ENCODE data around the gene WRNIP1.

The WRNIP1 gene

DNA sequence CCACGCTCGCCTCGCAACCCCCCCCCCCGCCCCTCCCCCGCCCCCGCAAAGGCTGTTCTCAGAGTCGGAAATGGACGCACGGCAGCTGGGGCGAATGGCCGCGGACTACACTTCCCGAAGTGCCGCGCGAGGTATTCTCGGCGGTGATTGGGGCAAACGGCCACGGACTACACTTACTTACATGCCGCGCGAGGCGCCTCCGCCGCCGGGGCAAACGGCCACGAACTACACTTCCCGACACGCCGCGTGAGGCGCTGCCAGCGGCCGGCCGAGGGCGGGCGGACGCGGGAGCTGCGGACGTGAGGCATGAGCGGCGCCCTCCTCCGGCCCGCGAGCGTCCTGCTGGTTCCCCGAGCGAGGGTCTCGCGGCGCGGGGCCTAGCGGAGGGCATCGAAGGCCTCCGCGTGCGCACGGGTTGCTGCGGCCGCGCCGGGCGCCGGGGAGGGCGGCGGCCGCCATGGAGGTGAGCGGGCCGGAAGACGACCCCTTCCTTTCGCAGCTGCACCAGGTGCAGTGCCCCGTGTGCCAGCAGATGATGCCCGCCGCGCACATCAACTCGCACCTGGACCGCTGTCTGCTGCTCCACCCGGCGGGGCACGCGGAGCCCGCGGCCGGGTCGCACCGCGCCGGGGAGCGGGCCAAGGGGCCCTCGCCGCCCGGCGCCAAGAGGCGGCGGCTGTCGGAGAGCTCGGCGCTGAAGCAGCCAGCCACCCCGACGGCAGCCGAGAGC, at the start of gene WRNIP1:
Gene WRNIP1, plus strand, starts transcription at position 228 of the 730 bp plus-strand sequence. Its CDS starts 230 bp downstream, at position 458.
- peak; percentile 99 for DNase-seq

DNA sequence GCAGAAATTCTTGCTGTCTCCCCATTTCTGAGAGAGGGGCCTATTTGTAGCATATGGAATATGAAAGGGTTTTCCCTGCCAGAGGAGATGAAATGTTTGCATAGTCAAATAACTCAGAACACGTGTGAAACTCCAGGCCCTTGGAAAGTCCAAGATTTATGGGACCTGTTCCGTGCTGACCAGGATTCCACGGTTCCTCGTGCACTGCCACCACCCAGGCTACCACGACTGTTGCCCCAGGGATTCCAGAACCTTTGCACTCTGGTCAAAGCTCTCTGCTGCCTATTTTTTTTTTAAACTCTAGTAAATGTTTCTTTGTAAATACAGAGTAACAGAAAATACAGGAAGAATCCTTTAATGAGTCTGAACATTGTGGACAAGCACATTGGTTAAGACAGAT, 49.5 kb upstream of the WRNIP1 start:
- no peak for DNase-seq

DNA sequence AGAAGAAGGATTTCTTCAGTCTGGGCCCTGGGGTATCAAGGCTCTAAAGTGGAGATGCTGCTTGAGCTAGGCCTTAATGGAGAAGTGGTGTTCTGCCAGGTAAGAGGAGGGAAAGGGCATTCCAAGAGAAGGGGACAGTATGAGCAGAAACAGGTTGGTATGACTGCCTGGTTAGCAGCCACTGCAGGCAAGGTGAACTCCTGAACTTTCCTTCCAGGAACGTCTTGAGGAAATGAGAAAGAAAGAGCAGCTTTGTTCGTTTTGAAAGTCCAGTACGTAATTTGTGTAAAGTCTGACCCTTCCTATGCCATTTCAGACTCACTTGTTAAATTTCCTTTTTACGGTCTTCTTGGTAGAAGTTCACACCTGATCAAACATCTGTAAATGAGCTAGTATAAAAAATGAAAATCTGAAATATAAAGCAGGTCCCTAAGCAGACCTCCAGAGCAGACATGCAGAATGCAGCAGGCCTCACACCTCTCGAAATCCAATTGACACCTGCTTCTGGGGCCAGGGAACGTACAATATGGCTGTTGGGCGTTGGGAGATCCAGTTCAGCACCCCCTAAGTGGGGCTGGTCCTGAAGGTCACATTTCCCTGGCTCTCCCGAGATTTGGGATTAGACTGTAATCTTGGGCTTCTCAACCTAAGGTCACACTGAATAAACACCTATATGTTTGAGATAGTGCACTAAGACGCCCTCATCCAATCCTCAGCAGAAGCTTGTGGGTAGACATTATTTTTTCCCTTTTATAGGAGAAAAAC, 48.1 kb upstream of the WRNIP1 start:
- no peak for DNase-seq

DNA sequence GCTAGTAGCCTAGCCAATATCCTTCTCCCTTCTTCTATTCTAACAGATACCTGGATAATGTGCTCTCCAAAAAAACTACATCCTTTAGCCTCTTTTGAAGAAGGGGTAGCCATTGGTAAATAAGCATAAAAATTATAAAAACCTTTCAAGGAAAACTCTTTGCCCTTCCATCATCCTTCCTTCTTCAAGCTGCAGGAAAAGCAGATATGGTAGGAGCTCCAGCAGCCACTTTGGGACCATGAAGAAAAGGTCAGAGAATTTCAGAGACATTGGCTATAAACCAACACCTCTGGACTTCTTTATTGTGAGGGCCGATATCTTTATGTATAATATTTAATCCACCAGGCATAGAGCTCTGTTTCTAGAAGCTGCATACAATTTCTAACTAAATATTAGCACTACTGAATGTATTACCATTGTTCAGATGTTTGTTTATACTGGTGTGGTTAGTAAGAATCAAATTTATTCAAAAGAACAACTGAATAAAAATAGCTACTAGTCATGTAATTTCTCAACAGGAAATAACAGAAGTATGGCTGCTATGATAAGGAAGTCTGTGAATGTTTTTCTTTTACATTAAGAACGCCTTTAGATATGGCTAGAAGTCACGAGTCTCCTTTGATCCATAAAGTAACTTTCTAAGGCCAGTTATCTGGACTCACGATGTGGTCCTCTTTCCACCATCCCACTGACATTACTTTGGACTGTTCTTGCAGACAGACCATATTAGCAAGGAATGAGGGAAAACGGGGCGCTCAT, 46.7 kb upstream of the WRNIP1 start:
- DNase-seq = peak; percentile 12

DNA sequence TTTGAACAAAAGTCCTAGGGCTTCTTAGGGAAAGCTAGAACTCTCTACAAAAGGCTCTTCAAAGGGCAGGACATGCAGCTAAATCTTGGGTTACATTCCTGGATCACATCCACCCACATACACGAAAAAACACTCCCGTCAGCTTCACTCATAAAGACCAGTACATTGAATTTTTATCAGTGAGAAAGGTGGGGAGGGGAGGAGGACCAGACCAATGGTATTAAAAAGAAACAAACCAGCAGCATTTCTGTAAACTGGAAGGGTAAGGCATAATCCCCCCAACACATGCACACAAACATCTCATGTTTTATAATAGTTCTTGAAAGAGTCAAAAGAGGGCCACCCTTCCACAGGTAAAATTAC, 46.1 kb upstream of the WRNIP1 start:
- DNase-seq = no peak

DNA sequence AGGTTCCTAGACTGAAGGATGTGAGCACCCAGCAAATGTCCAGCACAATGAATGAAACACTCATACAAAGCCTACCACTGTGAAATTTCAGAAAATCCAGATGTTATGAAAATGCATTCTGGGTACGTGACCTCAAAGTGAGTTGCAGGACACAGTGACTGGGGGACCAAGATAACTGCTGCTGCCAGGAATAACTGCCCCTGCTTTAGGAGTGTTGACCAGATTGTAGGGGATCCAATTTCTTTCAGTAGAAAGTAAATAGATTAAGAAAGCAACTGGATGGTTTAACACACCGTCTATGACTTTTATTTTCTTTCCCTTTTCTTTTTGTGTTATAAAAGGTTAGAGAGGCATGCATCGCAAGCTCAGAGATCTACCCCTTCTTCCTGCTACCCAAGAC, 44.0 kb upstream of the WRNIP1 start:
- DNase-seq = no peak

DNA sequence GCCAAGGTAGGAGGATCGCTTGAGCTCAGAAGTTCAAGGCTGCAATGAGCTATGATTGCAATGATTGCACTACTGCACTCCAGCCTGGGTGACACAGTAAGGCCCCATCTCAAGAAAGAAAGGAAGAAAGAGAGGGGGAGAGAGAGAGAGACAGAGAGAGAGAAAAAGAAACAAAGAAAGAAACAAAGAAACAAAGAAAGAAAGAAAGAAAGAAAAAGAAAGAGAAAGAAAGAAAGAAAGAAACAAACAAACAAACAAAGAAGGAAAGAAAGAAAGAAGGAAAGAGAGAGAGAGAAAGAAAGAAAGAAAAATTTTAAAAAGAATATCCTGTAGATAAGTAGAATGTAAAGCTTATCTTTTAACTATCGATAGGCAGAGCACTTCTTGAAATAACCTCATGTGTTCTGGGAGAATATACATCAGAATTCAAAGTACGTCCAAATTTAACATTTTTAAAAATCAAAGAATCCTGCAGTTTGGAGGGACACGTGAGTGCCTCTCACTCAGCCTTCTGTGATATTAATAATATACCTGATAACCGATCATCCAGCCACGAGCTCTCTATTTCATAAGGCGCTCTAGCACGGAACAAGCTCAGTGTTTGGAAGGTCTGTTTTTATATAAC, 39.7 kb upstream of the WRNIP1 start:
- no peak for DNase-seq

DNA sequence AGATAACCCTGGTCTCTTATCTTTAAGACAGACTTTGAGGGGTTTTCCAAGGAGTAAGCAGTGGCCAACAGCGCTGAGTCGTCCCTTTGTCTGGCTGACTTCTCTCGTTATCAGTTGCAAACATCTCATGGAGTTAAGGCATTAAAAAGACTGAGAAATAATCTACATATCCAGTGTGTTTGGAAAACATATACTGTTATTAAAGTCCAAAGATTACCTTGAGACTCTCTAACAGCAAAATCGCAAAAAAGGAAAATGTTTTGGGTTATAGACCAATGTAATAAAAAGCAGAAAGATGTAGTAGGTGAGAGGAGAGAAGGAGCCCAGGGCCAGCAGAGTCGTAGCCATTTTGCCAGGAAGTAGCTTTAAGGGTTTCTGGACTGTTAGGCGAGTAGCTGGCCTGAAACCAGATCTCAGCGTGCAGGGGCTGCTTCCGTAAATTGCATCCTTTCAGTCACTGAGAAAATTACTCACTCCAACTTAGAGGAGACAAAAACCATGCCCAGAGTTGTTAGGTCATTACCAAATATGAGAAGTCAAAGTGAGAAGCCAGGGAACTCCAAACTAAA, 39.1 kb upstream of the WRNIP1 start:
- DNase-seq = peak; percentile 5

DNA sequence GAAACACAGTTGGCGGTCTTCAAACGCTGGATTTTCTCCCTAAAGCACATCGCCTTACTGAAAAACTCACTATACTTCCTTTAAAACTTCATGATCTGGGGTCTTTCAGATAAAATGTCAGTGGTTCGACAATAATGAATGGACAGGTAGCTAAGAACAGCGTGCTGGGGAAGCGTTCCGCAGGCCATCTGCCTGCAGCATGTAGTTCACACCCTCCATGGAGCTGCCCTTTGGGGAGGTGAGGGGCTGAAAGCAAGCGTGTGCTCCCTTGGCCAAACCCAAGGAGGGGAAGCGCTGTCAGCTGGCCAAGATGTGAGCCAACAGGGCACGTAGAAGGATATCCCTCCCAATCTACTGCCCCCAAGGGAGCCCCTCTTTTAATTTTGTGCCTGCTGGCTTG, 35.3 kb upstream of the WRNIP1 start:
- DNase-seq = no peak

DNA sequence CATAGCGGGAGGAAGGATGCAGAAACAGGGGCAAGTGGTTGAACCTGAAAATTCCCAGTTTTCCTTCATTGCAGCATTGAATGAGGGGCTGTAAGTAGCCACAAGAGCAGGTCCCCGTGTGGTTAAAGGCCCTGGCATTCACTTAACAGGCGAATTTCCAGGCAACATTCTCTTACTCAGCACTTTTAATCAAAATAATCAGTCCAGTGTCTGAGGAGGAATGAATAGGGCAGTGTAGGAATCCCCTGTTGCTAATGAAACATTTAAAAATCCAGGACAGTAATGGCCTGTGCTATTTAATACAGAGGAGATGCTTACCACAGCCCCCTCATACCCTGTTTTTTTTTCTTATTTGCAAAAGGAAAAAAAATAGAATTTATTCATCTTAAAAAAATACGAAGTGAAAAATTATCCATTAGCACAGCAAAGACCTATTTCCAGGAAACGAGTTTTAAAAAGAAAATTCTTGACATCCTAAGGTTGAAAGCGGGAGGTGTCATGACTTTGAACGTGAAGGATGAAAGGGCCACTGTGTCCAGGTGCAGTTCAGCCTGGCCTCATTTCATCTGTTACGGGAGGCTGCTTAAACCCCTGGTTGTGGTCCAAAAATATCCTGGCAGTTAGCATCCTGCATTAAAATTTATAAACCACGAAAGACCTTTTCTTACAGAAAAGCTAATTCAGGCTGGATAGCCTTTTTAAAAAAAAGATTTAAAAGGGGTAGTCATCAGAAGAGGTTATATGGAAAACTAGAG, 34.7 kb upstream of the WRNIP1 start:
- DNase-seq = no peak

DNA sequence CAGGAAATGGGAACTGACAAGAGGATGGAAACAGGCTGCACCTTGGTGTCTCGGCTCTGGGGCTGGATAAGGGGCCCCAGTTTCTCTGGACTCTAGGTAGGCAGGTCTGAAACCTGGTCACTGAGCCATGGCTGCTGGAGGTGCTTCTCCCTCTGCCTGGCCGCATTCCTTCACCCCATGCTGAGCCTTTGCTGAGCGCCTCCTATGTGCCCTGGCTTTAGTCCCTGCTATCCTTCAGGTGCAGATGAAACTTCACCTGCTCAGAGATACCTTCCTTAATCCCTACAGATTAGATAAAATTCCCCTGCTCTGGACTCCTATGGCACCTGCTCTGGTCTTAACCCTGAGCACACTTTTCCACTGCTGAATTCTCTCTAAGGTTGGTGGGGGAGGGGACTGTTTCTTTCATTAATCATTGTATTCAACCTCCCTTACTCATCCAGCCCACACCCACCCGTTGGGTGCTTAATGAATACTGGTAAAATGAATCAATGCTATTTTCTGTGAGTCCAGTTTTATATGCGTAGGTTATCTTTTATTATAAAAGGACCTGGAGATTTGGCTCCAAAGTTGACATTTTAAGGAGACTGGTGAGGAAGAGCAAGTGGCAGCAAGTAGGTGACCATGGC, 33.8 kb upstream of the WRNIP1 start:
- DNase-seq = no peak

DNA sequence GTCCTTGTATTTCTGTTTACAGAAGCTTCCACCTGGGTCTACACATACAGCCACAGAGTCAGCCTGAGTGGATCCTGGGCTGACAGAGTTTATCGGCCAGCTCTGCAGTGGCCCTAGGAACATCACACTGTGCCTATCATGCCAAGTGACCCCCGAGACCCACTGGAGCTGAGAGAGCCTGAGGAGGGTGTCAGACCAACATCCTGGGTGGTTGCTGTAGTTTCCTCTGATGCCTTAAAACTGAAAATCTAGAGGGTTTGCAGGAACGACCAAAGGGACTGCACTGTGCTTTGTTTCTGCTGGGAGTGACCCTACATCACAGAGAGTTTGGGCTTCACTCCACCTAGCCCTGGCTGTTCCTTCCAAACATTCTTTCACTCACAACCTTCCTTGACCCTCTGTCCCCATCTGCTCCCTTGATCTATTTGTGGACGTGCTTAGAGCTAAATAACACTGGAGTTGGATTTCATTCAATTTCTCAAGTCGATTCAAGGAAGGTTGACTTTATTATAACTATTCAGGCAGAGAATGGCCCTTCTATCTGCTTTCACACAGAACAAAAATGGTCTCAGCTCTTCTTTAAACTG, 32.6 kb upstream of the WRNIP1 start:
- DNase-seq = no peak

DNA sequence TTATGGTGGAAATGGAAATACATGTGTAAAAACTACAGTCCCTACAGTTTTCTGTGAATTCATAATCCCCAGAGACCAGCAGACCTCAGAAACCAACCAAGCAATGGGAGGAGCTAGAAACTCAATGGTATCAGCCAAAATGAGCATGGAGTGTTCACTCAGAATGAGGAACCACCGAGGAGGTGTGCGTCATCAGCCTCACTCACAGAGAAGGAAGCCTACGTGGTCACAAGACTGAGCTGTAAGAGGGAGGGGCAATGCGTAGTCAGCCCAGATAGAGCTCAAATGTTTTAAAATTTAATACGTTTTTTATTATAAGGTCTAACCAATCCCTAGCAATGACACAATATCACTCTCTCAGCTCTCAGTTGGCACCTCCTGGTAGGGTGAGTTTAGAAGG, 31.9 kb upstream of the WRNIP1 start:
- no peak for DNase-seq

DNA sequence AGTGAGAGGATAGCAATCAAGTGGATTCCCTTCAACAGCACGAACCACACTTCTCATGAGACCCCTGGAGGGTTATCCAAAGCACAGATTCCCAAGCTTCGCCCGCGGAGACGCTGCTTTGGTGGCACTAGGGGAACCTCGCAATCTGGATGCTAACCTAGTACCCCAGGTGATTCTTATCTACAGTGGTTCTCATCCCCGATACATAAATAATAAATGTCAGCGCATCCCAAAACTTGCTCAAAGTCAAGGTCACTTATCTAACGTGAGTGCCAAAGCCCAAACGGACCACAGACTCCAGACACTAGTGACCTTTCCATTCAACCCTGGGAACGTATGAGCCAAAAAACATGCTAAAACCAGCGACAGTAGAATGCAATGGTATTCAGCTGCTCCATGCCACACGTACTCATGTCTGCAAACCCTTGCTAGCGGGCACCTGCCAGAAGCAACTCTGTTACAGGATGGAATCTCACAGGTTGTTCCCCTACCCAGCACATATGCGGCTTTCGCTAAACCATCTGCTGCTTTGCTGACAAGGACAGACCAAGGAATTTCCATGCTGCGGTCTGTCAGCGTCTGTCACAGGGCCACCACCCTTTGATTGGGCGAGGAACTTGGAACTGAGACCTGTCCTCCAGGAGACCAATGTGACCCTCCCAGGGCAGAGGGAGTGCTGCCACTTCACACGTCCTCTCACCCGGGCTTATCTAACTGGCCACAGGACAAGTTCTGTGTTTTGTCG, 31.3 kb upstream of the WRNIP1 start:
- no peak for DNase-seq

DNA sequence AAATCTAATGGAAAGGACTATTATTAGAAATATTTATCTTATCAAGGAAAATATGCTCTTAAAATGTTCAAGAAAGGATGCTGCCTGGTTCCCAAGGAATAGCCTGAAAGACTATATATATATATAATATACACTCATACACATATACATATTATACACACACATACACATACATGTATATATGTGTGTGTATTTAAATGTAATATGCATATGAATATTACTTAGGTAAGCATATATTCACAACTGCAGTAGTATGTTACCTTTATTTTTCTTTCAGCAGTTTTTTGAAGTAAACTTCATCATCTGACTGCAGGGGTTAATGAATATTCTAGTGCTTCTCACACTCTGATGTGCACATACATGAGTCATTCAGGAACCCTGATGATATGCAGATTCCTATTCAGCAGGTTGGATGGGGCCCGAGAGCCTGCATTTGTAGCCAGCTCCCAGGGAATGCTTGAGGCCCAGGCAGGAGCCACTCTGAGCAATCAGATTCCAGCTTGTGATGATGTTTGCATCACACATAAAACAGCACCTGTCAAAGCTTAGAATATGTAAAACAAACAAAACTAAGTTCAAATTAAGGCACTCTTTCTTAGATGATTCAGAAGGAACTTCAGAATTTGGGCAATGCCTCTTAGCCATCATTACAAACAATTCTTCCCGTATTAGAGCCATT, 30.6 kb upstream of the WRNIP1 start:
- no peak for DNase-seq

DNA sequence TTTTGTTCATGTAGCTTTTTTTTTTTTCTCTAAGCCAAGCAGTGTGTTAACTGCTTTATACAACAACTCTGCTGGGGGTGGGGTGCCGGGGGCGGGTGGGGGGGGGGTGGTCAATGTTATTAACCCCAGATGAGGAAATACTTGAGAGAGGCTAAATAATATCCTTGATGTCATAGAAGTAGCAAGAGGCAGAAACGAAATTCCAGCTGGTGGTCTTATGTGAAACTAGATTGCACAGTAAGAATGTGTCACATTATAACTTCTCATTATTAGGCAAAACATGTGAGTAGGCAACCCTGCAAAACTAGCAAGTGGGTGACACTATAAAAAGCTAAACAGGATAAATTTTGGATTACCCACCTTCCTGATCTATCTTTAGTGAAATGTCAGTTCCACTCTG, 27.3 kb upstream of the WRNIP1 start:
- no peak for DNase-seq

DNA sequence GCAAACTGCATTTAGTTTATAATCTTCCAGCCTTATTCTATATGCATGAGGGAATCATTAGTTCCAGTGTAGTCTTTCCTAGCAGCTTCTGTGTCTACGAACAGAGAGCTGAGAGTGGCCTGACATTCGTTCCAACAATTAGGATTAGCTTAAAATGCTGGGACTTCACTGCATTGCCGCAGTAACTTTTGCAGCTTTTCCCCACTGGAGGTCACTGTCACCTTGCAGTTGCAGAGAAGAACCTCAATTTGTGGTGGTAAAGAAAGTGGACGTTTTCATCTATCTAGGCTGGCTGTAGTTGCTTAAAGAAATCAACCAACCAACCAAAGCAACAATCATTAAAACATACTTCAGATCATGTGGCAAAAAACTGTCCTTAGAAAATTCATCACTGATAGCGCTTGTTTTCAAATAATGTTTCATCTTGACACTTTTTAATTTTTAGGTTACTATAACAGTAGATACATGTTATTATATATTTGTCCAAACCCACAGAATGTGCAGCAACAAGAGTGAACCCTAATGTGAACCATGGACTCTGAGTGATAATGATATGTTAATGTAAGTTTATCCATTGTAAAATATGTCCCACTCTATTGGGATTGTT, 26.7 kb upstream of the WRNIP1 start:
- peak; percentile 48 for DNase-seq

DNA sequence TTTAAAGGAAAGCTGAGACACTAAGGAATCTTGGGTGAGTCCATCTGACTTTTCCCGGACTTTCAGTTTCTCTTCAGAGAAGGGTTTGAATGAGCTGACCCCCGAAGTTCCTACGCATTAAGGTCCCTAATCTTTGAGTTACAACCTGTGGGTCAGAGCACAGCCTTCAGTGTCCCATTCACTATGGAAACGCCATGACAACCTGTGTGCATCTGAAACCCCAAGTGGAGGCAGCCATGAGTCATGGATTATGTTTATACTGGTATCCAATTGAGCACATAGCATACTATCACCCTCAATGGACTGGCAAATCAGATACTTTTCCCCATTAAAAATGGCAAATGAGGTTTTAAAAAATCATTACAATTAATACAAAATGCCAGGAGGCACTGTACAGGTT, 25.9 kb upstream of the WRNIP1 start:
- DNase-seq = peak; percentile 70

DNA sequence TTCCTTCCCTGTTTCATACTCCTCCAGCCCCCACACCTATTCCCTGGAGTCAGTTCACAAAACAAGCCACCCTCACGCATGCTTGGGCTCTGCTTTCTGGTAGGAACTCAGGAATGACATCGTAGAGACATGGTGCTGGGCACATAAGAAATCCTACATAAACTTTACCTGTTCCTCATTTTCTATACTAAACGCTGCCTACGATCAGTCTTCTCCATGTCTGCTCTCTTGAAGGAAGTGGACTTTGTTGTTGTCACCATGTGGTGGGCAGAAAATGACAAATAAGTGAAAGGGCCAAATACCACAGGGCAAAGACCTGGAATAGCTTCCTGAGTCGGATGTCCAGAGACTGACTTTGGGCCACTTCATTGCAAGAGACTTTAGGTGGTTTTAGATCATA, 24.6 kb upstream of the WRNIP1 start:
- no peak for DNase-seq

DNA sequence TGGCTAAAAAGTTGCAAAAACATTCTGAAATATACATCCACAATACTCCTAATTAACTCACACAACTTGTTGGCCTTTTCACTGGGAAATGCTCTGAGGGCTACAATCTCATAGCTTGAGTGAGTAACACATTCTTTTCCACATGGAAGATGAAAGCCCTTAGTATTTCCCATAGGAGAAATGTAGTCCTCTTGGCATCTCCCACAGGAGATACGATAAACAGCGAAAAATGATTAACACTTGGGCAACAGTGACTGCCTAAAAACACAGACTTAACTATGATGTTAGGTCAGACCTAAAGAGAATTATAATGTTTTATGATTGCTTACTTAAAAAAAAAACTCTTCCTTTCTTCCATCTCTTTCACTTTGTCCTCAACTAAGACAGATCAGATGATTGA, 23.4 kb upstream of the WRNIP1 start:
- no peak for DNase-seq

All from HCEC 1CT (cell line).